Cerebellar cortex (tissue), 1 donor: ENCODE results near the gene RGL1.

Source experiments
- DNase-seq: peaks from one replicate; pipeline ENCODE4 v3.0.0-alpha.2; 2015; ENCODE audit warnings: low spot score

Gene RGL1

GRCh38 chr1:183821889-183822611 is 17.1 kb downstream of the RGL1 start:
- no peak for DNase-seq

- no peak for DNase-seq
Measured at GRCh38 chr1:183824291-183824690, 19.4 kb downstream of the RGL1 start.

GRCh38 chr1:183827801-183828200 is 22.9 kb downstream of the RGL1 start:
- no peak for DNase-seq

- DNase-seq: no peak
Measured at GRCh38 chr1:183830389-183830788, 25.5 kb downstream of the RGL1 start.

GRCh38 chr1:183831311-183831710 is 26.4 kb downstream of the RGL1 start:
- no peak for DNase-seq

GRCh38 chr1:183832459-183832858 is 27.5 kb downstream of the RGL1 start:
- no peak for DNase-seq

GRCh38 chr1:183834568-183834967 is 29.6 kb downstream of the RGL1 start:
- no peak for DNase-seq

GRCh38 chr1:183836598-183836997 is 31.7 kb downstream of the RGL1 start:
- DNase-seq: no peak

- DNase-seq: peak; percentile 43
Measured at GRCh38 chr1:183837062-183837461, 32.1 kb downstream of the RGL1 start.

- no peak for DNase-seq
Measured at GRCh38 chr1:183838221-183838620, 33.3 kb downstream of the RGL1 start.

- no peak for DNase-seq
Measured at GRCh38 chr1:183840140-183840539, 35.2 kb downstream of the RGL1 start.

GRCh38 chr1:183841550-183841949 is 36.6 kb downstream of the RGL1 start:
- DNase-seq: no peak

GRCh38 chr1:183841950-183842794 is 37.3 kb downstream of the RGL1 start:
- DNase-seq: peak; percentile 35

GRCh38 chr1:183842795-183843144 is 37.9 kb downstream of the RGL1 start:
- DNase-seq: no peak

- DNase-seq: no peak
Measured at GRCh38 chr1:183844806-183845205, 39.9 kb downstream of the RGL1 start.

- no peak for DNase-seq
Measured at GRCh38 chr1:183845681-183846080, 40.8 kb downstream of the RGL1 start.

GRCh38 chr1:183847641-183848040 is 42.7 kb downstream of the RGL1 start:
- DNase-seq: no peak

- no peak for DNase-seq
Measured at GRCh38 chr1:183850852-183851251, 45.9 kb downstream of the RGL1 start.

GRCh38 chr1:183859119-183859518 is 54.2 kb downstream of the RGL1 start:
- DNase-seq: no peak

GRCh38 chr1:183859831-183860230 is 54.9 kb downstream of the RGL1 start:
- DNase-seq: no peak

- no peak for DNase-seq
Measured at GRCh38 chr1:183862967-183863366, 58.0 kb downstream of the RGL1 start.

- DNase-seq: no peak
Measured at GRCh38 chr1:183863852-183864251, 58.9 kb downstream of the RGL1 start.

GRCh38 chr1:183864611-183865010 is 59.7 kb downstream of the RGL1 start:
- DNase-seq: peak; percentile 44

GRCh38 chr1:183869230-183869629 is 64.3 kb downstream of the RGL1 start:
- DNase-seq: no peak
